GM18508 (cell line): ENCODE data around the gene MS4A18.

Experiments used
- ATAC-seq: cut with Tn5 transposase; IDR thresholded peaks from one replicate; pipeline ENCODE4 v1.9.1; 2021; ENCODE audit warnings: moderate number of reproducible peaks; ENCODE audit not compliant: insufficient read depth, unreplicated experiment

MS4A18 gene

GRCh38 chr11:60763692-60764369, 39.3 kb downstream of the MS4A18 start:
- no peak for ATAC-seq

- no peak for ATAC-seq
Observed at GRCh38 chr11:60764879-60765278, 40.4 kb downstream of the MS4A18 start.

- ATAC-seq, result no peak
Observed at GRCh38 chr11:60765355-60765754, 40.8 kb downstream of the MS4A18 start.

DNA sequence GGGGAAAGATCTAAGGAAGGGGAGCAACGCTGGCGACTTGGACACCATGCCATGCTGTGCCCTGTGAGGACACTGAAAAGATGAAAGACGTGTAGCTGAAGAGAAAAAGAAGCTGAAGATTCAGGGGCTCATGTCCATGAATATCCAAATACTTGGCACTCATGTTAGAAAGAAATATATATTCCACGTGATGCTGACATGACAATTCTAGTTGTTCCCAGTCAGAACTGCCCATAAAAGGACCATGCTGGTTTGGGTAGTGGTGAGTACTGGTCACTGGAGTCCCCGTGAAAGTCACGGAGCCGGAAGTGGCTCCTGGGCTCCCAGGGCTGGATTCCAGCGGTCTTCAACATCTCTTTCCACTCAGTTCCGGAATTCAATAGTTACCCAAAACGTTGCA, 42.0 kb downstream of the MS4A18 start:
- ATAC-seq, result no peak

- no peak for ATAC-seq
Observed at GRCh38 chr11:60767388-60767811, 42.9 kb downstream of the MS4A18 start.

DNA sequence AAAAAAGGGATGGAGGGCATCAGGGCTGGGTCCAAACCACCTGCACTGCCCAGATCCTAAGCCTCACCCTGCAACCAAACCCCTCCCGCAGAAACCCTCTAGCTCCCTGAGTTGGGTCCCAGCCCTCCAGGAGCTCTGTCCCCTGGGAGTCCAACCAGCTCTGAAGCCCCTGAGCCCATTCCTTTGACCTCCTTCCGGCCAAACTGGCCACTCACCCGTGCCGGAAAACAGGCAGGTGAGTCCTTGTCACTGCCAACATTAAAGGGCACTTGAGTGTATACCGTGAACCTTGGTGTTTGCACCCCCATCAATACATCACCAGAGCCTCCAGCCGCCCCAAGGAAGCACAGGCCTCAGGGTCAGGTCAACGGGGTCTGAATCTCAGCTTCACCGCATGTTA, 43.7 kb downstream of the MS4A18 start:
- no peak for ATAC-seq

GRCh38 chr11:60769273-60769672, 44.8 kb downstream of the MS4A18 start:
- no peak for ATAC-seq

DNA sequence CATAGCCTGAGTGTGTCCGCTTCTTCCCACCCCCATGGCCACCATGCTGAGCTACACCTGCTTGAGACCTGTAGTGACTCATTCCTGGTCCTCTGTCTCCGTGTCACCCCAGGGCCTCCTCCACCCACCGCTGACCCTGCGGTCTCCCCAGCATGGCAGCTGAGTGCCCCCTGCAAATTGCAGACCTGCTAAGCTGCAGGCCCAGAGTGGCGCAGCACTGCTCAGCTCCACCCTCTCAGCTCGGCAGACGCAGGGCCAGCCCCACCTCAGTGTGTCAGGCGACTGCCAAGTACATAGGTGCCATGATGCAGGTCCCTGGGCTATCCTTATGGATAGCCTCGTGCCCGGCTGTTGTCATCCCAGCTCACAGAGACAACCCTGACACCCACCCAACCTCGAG, 45.3 kb downstream of the MS4A18 start:
- ATAC-seq, result no peak

DNA sequence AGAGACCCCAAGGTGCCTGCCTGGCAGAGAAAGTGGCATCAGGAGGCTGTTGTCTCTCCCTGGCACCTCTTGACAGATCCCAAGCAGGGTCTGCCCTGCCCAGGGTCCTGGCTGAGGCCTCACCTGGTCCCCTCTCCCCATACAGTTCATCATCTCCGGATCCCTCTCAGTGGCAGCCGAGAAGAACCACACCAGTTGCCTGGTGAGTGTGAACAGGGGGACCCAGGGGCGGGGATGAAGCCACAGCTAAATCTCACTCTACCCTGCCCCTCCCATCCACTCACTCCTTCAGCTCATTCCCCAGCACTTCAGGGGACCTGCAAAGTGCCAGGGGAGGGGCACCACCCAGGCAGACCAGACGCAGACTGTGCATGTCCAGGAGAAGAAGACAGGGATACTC, 46.6 kb downstream of the MS4A18 start:
- no peak for ATAC-seq

GRCh38 chr11:60771879-60772525, 47.5 kb downstream of the MS4A18 start:
- no peak for ATAC-seq

GRCh38 chr11:60772666-60773065, 48.1 kb downstream of the MS4A18 start:
- no peak for ATAC-seq

- ATAC-seq, result no peak
Observed at GRCh38 chr11:60774726-60775125, 50.2 kb downstream of the MS4A18 start.

- no peak for ATAC-seq
Observed at GRCh38 chr11:60775420-60775961, 51.0 kb downstream of the MS4A18 start.

DNA sequence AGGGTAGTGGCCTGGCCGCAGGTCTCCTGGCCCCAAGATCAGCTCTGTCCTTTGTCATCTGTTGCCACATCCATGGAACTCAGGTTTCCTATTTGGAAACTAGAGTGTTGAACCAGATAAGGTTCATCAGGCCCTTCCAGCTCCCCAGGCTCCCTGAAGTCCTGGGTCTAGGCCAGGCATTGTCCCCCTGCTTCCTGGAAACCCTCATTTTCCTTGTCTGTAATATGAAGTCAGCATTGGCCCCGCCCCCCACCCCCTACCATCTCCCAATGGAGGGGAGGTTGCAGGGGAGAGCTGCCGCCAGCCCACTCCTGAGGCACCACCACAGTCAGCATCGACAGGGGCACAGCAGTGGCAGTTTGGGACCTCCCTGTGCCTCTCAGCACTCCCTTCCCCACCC, 51.6 kb downstream of the MS4A18 start:
- no peak for ATAC-seq

GRCh38 chr11:60777106-60777505, 52.6 kb downstream of the MS4A18 start:
- ATAC-seq, result no peak

- no peak for ATAC-seq
Observed at GRCh38 chr11:60777572-60777971, 53.1 kb downstream of the MS4A18 start.

- no peak for ATAC-seq
Observed at GRCh38 chr11:60780065-60780464, 55.5 kb downstream of the MS4A18 start.

DNA sequence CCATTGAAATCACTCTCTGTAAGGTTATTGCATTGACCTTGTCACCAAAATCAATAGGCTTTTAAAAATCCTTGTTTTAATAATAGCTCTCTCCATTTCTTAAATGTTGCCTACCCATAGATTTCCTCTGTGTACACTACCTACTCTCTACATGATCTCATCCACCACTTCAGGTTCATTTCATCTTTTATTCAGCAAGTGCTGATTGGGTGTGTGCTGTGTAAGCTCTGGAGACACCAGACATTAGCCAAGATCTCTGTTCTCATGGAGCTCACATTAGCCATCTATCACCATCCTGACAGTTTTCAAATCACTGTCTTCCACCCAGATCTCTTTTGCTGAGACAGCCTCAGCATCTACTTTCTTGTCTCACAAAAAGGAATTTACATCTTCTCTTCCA, 56.3 kb downstream of the MS4A18 start:
- ATAC-seq, result no peak

DNA sequence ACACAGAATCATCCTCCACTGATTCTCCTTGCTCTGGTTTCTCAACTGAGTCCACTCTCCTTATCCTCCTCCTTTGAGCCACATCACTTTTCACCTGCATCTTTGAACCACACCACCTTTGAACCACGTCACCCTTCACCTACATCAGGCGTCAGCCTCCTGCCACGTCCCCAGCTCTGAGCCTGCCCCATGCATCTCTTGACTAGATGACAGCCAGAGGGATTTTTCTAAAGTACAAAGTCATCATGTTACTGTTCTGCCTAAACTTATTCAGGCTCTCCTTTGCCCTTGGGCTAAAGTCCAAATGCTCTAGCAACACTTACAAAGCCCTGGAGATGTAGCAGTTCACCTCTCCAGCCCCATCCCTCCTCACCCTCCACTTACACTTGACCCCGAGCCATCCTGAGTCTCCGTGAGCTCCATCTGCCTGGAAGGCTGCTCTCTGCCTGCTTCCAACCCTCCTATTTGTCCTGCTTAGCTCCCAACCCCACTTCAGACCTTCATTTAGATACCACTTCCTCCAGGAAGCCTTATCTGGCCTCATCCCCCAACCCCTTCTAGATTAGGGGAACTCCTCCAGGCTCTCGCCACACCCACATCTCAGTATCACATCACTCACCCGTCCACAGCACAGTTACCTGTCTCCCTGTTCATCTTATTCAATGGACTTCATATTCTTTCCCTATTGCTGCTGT, 56.9 kb downstream of the MS4A18 start:
- no peak for ATAC-seq

GRCh38 chr11:60781981-60782316, 57.4 kb downstream of the MS4A18 start:
- ATAC-seq, result no peak

DNA sequence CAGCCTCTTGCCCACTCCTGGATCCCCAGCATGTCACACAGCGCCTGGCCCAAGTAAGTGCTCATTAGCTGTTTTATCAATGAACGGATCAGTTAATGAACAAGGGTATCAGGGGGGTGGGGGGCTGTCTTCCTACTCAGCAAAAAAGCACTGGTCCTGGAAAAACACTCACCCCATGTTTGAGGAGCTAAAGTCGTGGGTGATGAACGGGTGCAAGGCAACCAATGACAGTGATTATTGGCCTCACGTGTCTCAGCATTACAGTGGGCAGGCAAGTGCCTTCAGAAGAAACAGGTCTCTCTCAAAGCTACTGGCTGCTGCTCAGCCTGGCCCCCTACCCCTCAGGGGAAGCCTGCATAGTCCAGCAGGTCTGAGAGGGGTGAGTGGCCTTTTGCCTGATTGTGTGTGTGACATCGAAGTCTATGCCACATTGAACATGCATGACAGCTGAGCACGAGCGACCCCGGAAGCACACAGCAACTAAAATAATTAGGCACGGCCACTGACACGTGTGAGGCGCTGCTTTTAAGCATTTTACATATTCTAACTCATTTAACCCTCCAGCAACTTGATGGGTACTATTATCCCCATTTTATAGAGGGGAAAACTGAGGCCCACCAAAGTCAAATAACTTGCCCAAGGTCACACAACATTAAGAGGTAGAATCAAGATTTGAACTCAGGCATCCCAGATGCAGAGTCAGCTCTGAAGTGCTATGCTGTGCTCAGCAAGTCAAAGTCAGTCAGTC, 58.0 kb downstream of the MS4A18 start:
- ATAC-seq, result no peak
